Hypothalamus (tissue), 51 donors: ENCODE results near the gene SHPK.

Experiments
- DNase-seq, 51 donors: peaks; one replicate each; lab custom pipeline; 2025; lab: John Stamatoyannopoulos, UW

SHPK gene

GRCh38 chr17:3635474-3636153 lies 436 bp downstream of the SHPK start:
- DNase-seq, result no peak

GRCh38 chr17:3632287-3632686 lies 3.8 kb downstream of the SHPK start:
- DNase-seq, result no peak

- no peak for DNase-seq
These were observed 5.3 kb downstream of the SHPK start for GRCh38 chr17:3630781-3631180.

- DNase-seq, result no peak
These were observed 8.3 kb downstream of the SHPK start for GRCh38 chr17:3627769-3628167.

GRCh38 chr17:3626831-3627768 lies 8.9 kb downstream of the SHPK start:
- DNase-seq, result no peak

GRCh38 chr17:3622977-3623594 lies 13.0 kb downstream of the SHPK start:
- DNase-seq, result no peak

GRCh38 chr17:3621146-3621720 lies 14.8 kb downstream of the SHPK start:
- DNase-seq, result no peak

GRCh38 chr17:3615160-3615870 lies 20.7 kb downstream of the SHPK start:
- DNase-seq, result no peak

- DNase-seq, result no peak
These were observed 22.9 kb downstream of the SHPK start for GRCh38 chr17:3613124-3613523.

GRCh38 chr17:3610523-3610922 lies 25.5 kb downstream of the SHPK start:
- DNase-seq, result no peak

GRCh38 chr17:3609689-3610088 lies 26.4 kb downstream of the SHPK start:
- DNase-seq, result no peak

- DNase-seq, result no peak
These were observed 32.2 kb downstream of the SHPK start for GRCh38 chr17:3603870-3604259.

GRCh38 chr17:3603119-3603869 lies 32.8 kb downstream of the SHPK start:
- DNase-seq, result no peak

GRCh38 chr17:3602499-3602898 lies 33.6 kb downstream of the SHPK start:
- DNase-seq, result no peak

GRCh38 chr17:3600529-3601205 lies 35.4 kb downstream of the SHPK start:
- no peak for DNase-seq

GRCh38 chr17:3598078-3598477 lies 38.0 kb downstream of the SHPK start:
- DNase-seq, result no peak

- DNase-seq, result no peak
These were observed 39.1 kb downstream of the SHPK start for GRCh38 chr17:3596804-3597464.

GRCh38 chr17:3594976-3595375 lies 41.1 kb downstream of the SHPK start:
- no peak for DNase-seq
